Hepatocyte (in vitro differentiated cells): ENCODE results near the gene SESN1. TPM values are rescaled to one million over a fixed set of nuclear protein-coding genes. Genes with fewer than 3 reads are reported as not detected.

ENCODE experiments used
- DNase-seq: peaks from one replicate; pipeline ENCODE4 v3.0.0-alpha.2; 2016; ENCODE audit warnings: low spot score
- H2AFZ ChIP-seq: fragments of 200-600 bp; sonication (generic); 2 replicates; pipeline ENCODE4 v1.6.0; 2016; ENCODE audit warnings: antibody characterized with exemption, mild to moderate bottlenecking
- H3K27ac ChIP-seq: fragments of 200-600 bp; sonication (generic); 2 replicates; pipeline ENCODE4 v1.5.1; 2016; ENCODE audit warnings: mild to moderate bottlenecking
- H3K27me3 ChIP-seq: fragments of 200-600 bp; sonication (generic); 2 replicates; pipeline ENCODE4 v1.6.1; 2016
- H3K36me3 ChIP-seq: fragments of 200-600 bp; sonication (generic); replicated peaks from 2 replicates; pipeline ENCODE4 v1.5.1; 2016; ENCODE audit warnings: low read depth; ENCODE audit not compliant: insufficient read depth
- H3K4me1 ChIP-seq: fragments of 200-600 bp; sonication (generic); 2 replicates; pipeline ENCODE4 v1.5.1; 2016; ENCODE audit warnings: mild to moderate bottlenecking, moderate library complexity; ENCODE audit not compliant: insufficient read depth
- H3K4me2 ChIP-seq: fragments of 200-600 bp; sonication (generic); 2 replicates; pipeline ENCODE4 v1.6.0; 2016
- H3K4me3 ChIP-seq: fragments of 200-600 bp; sonication (generic); 2 replicates; pipeline ENCODE4 v1.5.1; 2016; ENCODE audit warnings: mild to moderate bottlenecking
- H3K79me2 ChIP-seq: fragments of 200-600 bp; sonication (generic); 2 replicates; pipeline ENCODE4 v1.6.0; 2017; ENCODE audit warnings: mild to moderate bottlenecking
- H3K9me2 ChIP-seq: fragments of 200-600 bp; sonication (generic); replicated peaks from 2 replicates; pipeline ENCODE4 v1.6.0; 2017; ENCODE audit warnings: mild to moderate bottlenecking; ENCODE audit not compliant: insufficient read depth
- H3K9me3 ChIP-seq: fragments of 200-600 bp; sonication (generic); 2 replicates; pipeline ENCODE4 v1.5.1; 2016; ENCODE audit warnings: low read depth, mild to moderate bottlenecking
- H4K20me1 ChIP-seq: fragments of 200-600 bp; sonication (generic); 2 replicates; pipeline ENCODE4 v1.6.0; 2016; ENCODE audit warnings: mild to moderate bottlenecking; ENCODE audit not compliant: insufficient read depth, poor library complexity, severe bottlenecking
- EZH2 ChIP-seq: fragments of 200-600 bp; sonication (generic); IDR thresholded peaks from 2 replicates; pipeline ENCODE4 v1.6.1; 2016; ENCODE audit warnings: antibody characterized with exemption, mild to moderate bottlenecking, borderline replicate concordance
- EZH2phosphoT487 ChIP-seq: fragments of 200-600 bp; sonication (generic); IDR thresholded peaks from one replicate; pipeline ENCODE4 v1.6.1; 2018; ENCODE audit warnings: antibody characterized with exemption, mild to moderate bottlenecking, low read depth, moderate library complexity; ENCODE audit not compliant: unreplicated experiment, severe bottlenecking
- WGBS: methylation state at CpG from one replicate; pipeline ENCODE4 v1.1.6; 2016; ENCODE audit warnings: low lambda C conversion rate; ENCODE audit errors: missing lambda C conversion rate; 5-methylcytosine and 5-hydroxymethylcytosine counted together
- polyA plus RNA-seq: library from polyadenylated mRNA; unstranded; fragments of >200 nt; fragmentation: Nextera tagmentation; extraction: Ambion mirVana; gene quantifications from 2 replicates; pipeline ENCODE4 v1.2.1, GENCODE V29; 2016
- total RNA-seq: library from RNA; depleted of rRNA; stranded (reverse); fragments of >200 nt; gene quantifications from 2 replicates; pipeline ENCODE4 v1.2.3, GENCODE V29; 2014
- TF ChIP-seq, protein P1 (sequence below): fragments of 200-600 bp; sonication (generic); IDR thresholded peaks from 2 replicates; pipeline ENCODE4 v1.5.1; 2016; ENCODE audit warnings: antibody characterized with exemption, mild to moderate bottlenecking; ENCODE audit not compliant: poor library complexity

SESN1 gene
- total and polyA plus RNA-seq, 2 experiments from 2014 or later, result 29.1 to 59.1 TPM

DNA sequence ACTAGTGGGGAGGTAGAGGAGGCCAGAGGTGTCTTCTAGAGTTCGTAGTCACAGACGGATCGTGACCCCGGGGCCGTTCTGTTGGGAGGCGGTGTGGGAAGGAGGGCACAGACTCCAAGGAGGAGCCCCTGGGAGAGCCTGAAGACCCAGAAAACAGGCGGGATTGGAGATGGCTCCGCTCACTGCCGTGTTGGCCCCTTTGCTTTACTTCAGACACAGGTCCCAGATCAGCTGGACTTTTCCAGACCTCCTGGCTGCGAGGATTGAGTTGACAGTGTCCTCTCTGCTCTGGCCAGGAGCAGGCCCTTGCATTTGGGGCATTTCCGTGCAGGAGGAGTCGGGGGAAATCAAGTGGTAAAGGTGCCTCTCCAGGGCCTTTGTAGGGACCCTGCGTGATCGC is 133.6 kb downstream of the SESN1 start:
- no peak overlapping the region for H3K27ac ChIP-seq

DNA sequence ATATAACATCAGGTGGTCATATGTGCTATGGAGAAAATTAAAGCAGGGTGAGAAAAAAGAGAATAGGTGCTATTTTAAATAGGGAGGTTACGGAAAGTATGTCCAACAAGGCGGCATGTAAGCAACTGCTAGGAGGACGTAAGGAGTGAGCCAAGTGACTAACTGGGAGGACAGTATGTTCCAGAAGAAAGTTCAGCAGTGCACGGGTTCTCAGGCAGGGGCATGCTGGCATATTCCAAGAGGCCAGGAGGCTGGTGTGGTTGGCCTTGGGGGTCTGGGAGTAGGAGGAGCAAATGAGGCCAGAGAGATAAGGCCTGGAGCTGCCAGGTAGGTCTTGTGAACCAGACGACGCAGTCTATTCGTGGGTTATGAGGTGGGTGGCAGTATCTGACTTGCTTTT is 134.0 kb downstream of the SESN1 start:
- Histone ChIP-seq H3K9me2 (no peaks in the 10 kb centered on the region), H3K27ac (peak overlapping the region; percentile 31), H3K4me2 (no peak overlapping the region), H4K20me1 (no peaks in the 10 kb centered on the region), H3K4me1 (no peaks in the 10 kb centered on the region), H2AFZ (no peak overlapping the region), H3K9me3 (no peaks in the 10 kb centered on the region), H3K27me3 (no peaks in the 10 kb centered on the region), H3K36me3 (no peaks in the 10 kb centered on the region), H3K4me3 (no peak overlapping the region), H3K79me2 (no peaks in the 10 kb centered on the region)
- WGBS, result 81% methylated on average over 7 of the region's 7 CpGs
- no peak for DNase-seq
- TF ChIP-seq EZH2 (no peak), EZH2phosphoT487 (no peak)
- TF ChIP-seq, protein P1, sequence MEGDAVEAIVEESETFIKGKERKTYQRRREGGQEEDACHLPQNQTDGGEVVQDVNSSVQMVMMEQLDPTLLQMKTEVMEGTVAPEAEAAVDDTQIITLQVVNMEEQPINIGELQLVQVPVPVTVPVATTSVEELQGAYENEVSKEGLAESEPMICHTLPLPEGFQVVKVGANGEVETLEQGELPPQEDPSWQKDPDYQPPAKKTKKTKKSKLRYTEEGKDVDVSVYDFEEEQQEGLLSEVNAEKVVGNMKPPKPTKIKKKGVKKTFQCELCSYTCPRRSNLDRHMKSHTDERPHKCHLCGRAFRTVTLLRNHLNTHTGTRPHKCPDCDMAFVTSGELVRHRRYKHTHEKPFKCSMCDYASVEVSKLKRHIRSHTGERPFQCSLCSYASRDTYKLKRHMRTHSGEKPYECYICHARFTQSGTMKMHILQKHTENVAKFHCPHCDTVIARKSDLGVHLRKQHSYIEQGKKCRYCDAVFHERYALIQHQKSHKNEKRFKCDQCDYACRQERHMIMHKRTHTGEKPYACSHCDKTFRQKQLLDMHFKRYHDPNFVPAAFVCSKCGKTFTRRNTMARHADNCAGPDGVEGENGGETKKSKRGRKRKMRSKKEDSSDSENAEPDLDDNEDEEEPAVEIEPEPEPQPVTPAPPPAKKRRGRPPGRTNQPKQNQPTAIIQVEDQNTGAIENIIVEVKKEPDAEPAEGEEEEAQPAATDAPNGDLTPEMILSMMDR, result no peak

More for the DNA sequence above, 133.6 kb downstream of the SESN1 start:
- Histone ChIP-seq H3K4me2 (no peak overlapping the region), H3K36me3 (no peaks in the 10 kb centered on the region), H2AFZ (no peak overlapping the region), H3K9me2 (no peaks in the 10 kb centered on the region), H4K20me1 (no peaks in the 10 kb centered on the region), H3K4me3 (no peak overlapping the region), H3K79me2 (no peaks in the 10 kb centered on the region), H3K9me3 (no peaks in the 10 kb centered on the region), H3K27me3 (no peaks in the 10 kb centered on the region), H3K4me1 (peaks cover 1% of the 10 kb centered on the region)
- TF ChIP-seq, protein P1, result no peak
- TF ChIP-seq EZH2phosphoT487 (no peak), EZH2 (no peak)
- 97% methylated on average over 14 of the region's 14 CpGs for WGBS
- DNase-seq, result no peak

DNA sequence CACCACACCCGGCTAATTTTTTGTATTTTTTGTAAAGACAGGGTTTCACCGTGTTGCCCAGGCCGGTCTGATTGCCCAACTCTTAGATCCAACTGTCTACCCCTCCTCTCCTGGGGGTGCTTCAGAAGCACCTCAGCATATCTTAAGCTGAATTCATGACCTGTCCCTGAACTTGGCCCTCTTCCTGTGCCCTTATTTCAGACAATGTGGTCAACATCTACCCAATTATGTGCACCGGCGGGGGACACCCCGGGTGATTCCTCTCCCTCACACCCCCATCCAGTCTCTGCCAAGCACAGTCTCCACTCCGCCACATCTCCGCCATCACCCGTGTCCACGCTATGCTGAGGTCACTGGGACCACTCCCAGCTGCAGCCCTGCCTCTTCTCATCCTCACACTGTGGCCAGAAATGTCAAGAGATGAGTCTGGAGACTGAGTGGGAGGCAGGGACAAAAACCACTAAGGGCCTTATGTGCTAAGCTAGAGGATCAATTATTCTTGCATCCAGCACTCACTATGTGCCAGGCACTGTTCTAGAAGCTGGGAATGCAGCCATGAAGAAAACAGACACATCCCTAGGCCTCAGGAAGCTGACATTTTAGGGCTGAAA is 134.6 kb downstream of the SESN1 start:
- Histone ChIP-seq H3K79me2 (no peaks in the 10 kb centered on the region), H3K27me3 (no peaks in the 10 kb centered on the region), H3K9me3 (no peaks in the 10 kb centered on the region), H3K9me2 (no peaks in the 10 kb centered on the region), H3K27ac (peak overlapping the region; percentile 31), H3K4me2 (no peak overlapping the region), H3K4me3 (no peak overlapping the region), H3K4me1 (no peaks in the 10 kb centered on the region), H3K36me3 (no peaks in the 10 kb centered on the region), H2AFZ (no peak overlapping the region), H4K20me1 (no peaks in the 10 kb centered on the region)
- DNase-seq, result no peak
- WGBS, result 92% methylated on average over 10 of the region's 10 CpGs
- TF ChIP-seq EZH2phosphoT487, result no peak
- TF ChIP-seq, protein P1, result no peak
- no peak for TF ChIP-seq EZH2
